ENCODE results near the gene PARD6B.

DNA sequence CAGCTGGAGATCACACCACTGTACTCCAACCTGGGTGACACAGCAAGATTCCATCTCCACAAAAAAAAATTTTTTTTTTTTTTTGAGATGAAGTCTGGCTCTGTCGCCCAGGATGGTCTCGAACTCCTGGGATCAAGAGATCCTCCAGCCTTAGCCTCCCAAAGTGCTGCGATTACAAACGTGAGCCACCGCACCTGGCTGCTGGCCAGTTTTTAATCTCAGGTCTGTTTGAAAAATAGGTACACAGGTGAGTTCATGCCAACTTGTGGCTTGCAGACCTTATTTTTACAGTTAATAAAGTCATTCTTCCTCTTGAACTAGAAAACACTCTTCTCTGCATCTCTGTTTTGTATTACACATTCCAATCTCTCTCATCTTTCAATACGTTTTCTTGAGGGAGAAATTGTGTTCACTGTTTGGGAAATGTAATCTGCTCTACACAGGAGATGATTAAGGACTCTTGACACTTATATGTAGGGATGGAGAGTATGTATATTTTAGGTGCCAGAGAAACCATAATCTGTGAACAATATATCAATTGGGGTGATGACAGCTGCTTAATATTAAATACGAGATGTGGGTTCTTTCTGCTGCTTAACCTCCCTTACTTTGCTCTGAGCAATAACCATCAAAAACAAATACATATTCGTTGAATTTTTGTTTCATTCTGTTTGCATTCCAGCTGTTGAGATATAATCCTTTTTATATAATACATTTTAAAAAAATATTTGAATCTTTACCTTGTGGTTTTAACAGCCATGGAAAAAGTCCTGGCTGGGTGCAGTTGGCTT is 22.3 kb upstream of the PARD6B start:
- TF ChIP-seq POLR2A (IDR thresholded peaks at IDR 0.05) = no peak
- TF ChIP-seq, protein P1, sequence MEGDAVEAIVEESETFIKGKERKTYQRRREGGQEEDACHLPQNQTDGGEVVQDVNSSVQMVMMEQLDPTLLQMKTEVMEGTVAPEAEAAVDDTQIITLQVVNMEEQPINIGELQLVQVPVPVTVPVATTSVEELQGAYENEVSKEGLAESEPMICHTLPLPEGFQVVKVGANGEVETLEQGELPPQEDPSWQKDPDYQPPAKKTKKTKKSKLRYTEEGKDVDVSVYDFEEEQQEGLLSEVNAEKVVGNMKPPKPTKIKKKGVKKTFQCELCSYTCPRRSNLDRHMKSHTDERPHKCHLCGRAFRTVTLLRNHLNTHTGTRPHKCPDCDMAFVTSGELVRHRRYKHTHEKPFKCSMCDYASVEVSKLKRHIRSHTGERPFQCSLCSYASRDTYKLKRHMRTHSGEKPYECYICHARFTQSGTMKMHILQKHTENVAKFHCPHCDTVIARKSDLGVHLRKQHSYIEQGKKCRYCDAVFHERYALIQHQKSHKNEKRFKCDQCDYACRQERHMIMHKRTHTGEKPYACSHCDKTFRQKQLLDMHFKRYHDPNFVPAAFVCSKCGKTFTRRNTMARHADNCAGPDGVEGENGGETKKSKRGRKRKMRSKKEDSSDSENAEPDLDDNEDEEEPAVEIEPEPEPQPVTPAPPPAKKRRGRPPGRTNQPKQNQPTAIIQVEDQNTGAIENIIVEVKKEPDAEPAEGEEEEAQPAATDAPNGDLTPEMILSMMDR (IDR thresholded peaks at IDR 0.05) = no peak

Data from breast epithelium (tissue), 3 donors.